Measurements from ENCODE around the gene ZSCAN30. TPM values are rescaled to one million over a fixed set of nuclear protein-coding genes. Genes with fewer than 3 reads are reported as not detected.

The ZSCAN30 gene
- polyA plus RNA-seq, 1 donor from 2014 or later, result 30.6 TPM

DNA sequence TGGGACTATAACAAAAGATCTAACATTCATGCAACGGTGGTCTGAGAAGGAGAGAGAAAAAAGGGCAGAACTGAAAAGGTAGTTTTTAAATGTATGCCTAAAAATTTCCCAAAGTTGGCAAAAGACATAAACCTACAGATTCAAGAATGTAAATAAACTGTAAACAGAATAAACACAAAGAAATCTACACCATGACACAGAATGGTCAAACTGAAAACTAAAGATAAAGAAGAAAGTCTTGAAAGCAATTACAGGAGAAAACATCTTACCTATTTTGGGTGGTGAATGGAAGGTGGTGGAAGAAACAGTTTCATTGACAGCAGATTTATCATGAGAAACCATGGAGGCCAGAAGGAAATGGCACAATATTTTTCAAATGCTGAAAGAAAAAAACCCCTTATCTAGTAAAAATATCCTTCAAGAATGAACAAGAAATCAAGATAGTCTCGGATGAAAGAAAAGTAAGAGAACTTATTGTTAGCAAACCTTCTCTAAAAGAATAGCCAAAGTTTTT lies 84.8 kb downstream of the ZSCAN30 start:
- no peaks in the 10 kb centered on the region for H3K9me2 ChIP-seq (ENCODE audit: insufficient read depth, low read length)
- H3K4me3 ChIP-seq (ENCODE audit: low read length), result no peak overlapping the region
- H3K36me3 ChIP-seq (ENCODE audit: insufficient read depth, low read length), result no peaks in the 10 kb centered on the region
- H3K79me2 ChIP-seq (replicated peaks; ENCODE audit: insufficient read depth, low read length), result no peaks in the 10 kb centered on the region
- H3K9me3 ChIP-seq (ENCODE audit: low read length), result no peaks in the 10 kb centered on the region
- H3K27me3 ChIP-seq (ENCODE audit: insufficient read depth, low read depth, low read length), result no peaks in the 10 kb centered on the region
- H3K4me2 ChIP-seq (ENCODE audit: low read length), result no peak overlapping the region
- no peak overlapping the region for H3K9ac ChIP-seq (ENCODE audit: low read length)
- TF ChIP-seq MXI1 (conservative IDR thresholded peaks at IDR 0.05; ENCODE audit: poor library complexity, severe bottlenecking), result no peak
- TF ChIP-seq TAF1 (IDR thresholded peaks at IDR 0.05; ENCODE audit: low read depth), result no peak
- no peak for TF ChIP-seq EZH2 (IDR thresholded peaks at IDR 0.05; ENCODE audit: borderline replicate concordance, insufficient read depth, low read length, poor library complexity, severe bottlenecking)
- no peak for TF ChIP-seq EP300 (conservative IDR thresholded peaks at IDR 0.05; ENCODE audit: poor library complexity, severe bottlenecking)
- no peak for TF ChIP-seq POLR2AphosphoS5 (IDR thresholded peaks at IDR 0.05)
- TF ChIP-seq SMC3 (conservative IDR thresholded peaks at IDR 0.05; ENCODE audit: poor library complexity), result no peak
- TF ChIP-seq, protein P1, sequence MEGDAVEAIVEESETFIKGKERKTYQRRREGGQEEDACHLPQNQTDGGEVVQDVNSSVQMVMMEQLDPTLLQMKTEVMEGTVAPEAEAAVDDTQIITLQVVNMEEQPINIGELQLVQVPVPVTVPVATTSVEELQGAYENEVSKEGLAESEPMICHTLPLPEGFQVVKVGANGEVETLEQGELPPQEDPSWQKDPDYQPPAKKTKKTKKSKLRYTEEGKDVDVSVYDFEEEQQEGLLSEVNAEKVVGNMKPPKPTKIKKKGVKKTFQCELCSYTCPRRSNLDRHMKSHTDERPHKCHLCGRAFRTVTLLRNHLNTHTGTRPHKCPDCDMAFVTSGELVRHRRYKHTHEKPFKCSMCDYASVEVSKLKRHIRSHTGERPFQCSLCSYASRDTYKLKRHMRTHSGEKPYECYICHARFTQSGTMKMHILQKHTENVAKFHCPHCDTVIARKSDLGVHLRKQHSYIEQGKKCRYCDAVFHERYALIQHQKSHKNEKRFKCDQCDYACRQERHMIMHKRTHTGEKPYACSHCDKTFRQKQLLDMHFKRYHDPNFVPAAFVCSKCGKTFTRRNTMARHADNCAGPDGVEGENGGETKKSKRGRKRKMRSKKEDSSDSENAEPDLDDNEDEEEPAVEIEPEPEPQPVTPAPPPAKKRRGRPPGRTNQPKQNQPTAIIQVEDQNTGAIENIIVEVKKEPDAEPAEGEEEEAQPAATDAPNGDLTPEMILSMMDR (IDR thresholded peaks at IDR 0.05; ENCODE audit: poor library complexity, severe bottlenecking), result no peak
- no peak for TF ChIP-seq RAD21 (conservative IDR thresholded peaks at IDR 0.05)
- TF ChIP-seq, protein P2, sequence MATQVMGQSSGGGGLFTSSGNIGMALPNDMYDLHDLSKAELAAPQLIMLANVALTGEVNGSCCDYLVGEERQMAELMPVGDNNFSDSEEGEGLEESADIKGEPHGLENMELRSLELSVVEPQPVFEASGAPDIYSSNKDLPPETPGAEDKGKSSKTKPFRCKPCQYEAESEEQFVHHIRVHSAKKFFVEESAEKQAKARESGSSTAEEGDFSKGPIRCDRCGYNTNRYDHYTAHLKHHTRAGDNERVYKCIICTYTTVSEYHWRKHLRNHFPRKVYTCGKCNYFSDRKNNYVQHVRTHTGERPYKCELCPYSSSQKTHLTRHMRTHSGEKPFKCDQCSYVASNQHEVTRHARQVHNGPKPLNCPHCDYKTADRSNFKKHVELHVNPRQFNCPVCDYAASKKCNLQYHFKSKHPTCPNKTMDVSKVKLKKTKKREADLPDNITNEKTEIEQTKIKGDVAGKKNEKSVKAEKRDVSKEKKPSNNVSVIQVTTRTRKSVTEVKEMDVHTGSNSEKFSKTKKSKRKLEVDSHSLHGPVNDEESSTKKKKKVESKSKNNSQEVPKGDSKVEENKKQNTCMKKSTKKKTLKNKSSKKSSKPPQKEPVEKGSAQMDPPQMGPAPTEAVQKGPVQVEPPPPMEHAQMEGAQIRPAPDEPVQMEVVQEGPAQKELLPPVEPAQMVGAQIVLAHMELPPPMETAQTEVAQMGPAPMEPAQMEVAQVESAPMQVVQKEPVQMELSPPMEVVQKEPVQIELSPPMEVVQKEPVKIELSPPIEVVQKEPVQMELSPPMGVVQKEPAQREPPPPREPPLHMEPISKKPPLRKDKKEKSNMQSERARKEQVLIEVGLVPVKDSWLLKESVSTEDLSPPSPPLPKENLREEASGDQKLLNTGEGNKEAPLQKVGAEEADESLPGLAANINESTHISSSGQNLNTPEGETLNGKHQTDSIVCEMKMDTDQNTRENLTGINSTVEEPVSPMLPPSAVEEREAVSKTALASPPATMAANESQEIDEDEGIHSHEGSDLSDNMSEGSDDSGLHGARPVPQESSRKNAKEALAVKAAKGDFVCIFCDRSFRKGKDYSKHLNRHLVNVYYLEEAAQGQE (IDR thresholded peaks at IDR 0.05; ENCODE audit: borderline replicate concordance), result no peak
- no peak overlapping the region for H2AFZ ChIP-seq (ENCODE audit: low read depth, low read length)
- no peak overlapping the region for H3K27ac ChIP-seq (ENCODE audit: low read length)
- no peaks in the 10 kb centered on the region for H4K20me1 ChIP-seq (ENCODE audit: insufficient read depth)
- no peaks in the 10 kb centered on the region for H3F3A ChIP-seq (ENCODE audit: insufficient read depth, low read length, poor library complexity, severe bottlenecking)

DNA sequence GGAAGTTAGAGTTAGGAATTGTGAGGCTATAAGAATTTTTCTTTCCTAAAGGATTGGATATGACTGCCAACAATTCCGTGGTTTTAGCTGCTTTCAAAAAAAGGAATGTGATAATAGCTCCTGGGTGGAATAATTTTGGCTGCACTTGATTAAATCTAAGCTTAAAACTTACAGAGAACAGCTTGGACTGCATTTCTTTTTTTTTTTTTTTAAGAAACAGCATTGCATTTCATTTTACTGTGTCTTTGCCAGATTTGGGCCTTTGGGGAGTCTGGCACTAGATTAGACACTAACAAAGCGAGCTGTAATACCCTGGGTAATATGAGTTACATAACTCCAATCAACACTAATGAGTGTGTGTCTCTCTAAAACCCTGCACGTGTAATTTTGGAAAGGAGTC lies 87.0 kb downstream of the ZSCAN30 start:
- no peak overlapping the region for H3K9ac ChIP-seq (ENCODE audit: low read length)
- no peak overlapping the region for H3K27ac ChIP-seq (ENCODE audit: low read length)
- H2AFZ ChIP-seq (ENCODE audit: low read depth, low read length), result no peak overlapping the region
- H3K36me3 ChIP-seq (ENCODE audit: insufficient read depth, low read length), result no peaks in the 10 kb centered on the region
- H3K4me2 ChIP-seq (ENCODE audit: low read length), result no peak overlapping the region
- H3F3A ChIP-seq (ENCODE audit: insufficient read depth, low read length, poor library complexity, severe bottlenecking), result no peaks in the 10 kb centered on the region
- TF ChIP-seq, protein P2 (IDR thresholded peaks at IDR 0.05; ENCODE audit: borderline replicate concordance), result no peak
- no peak for TF ChIP-seq TAF1 (IDR thresholded peaks at IDR 0.05; ENCODE audit: low read depth)
- TF ChIP-seq, protein P1 (IDR thresholded peaks at IDR 0.05; ENCODE audit: poor library complexity, severe bottlenecking), result no peak
- TF ChIP-seq RAD21 (conservative IDR thresholded peaks at IDR 0.05), result no peak
- TF ChIP-seq MXI1 (conservative IDR thresholded peaks at IDR 0.05; ENCODE audit: poor library complexity, severe bottlenecking), result no peak
- TF ChIP-seq EZH2 (IDR thresholded peaks at IDR 0.05; ENCODE audit: borderline replicate concordance, insufficient read depth, low read length, poor library complexity, severe bottlenecking), result no peak
- TF ChIP-seq POLR2AphosphoS5 (IDR thresholded peaks at IDR 0.05), result no peak
- TF ChIP-seq EP300 (conservative IDR thresholded peaks at IDR 0.05; ENCODE audit: poor library complexity, severe bottlenecking), result no peak
- no peak for TF ChIP-seq SMC3 (conservative IDR thresholded peaks at IDR 0.05; ENCODE audit: poor library complexity)
- H4K20me1 ChIP-seq (ENCODE audit: insufficient read depth), result no peaks in the 10 kb centered on the region
- H3K79me2 ChIP-seq (replicated peaks; ENCODE audit: insufficient read depth, low read length), result no peaks in the 10 kb centered on the region
- H3K9me2 ChIP-seq (ENCODE audit: insufficient read depth, low read length), result no peaks in the 10 kb centered on the region
- no peaks in the 10 kb centered on the region for H3K9me3 ChIP-seq (ENCODE audit: low read length)
- H3K4me3 ChIP-seq (ENCODE audit: low read length), result no peak overlapping the region
- no peaks in the 10 kb centered on the region for H3K27me3 ChIP-seq (ENCODE audit: insufficient read depth, low read depth, low read length)

Data from neural cell (in vitro differentiated cells).